ENCODE data around the gene SRGN.

The SRGN gene

DNA sequence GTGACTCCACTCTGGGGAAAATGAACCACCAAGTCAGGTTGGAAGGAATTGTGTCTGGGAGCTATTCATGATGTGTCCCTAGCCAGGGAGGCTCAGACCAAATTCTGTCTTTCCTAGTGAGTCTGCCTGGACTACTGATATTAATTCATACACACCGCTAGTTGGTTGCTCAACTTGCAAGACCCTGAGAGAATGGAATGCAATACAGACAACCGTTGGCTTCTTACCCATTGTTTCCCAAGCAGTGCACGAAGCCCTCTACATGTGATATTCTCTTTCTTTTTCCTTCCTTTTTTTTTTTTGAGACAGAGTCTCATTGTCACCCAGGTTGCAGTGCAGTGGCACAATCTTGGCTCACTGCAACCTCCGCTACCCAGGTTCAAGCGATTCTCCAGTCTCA lies 19.4 kb upstream of the SRGN start:
- POLR2A ChIA-PET: interaction anchor here (0.7 kb wide), 1 partner anchor 16 kb away, joined by 4 read pairs; no protein-coding TSS in a partner anchor

GRCh38 chr10:69069090-69070042 lies 18.5 kb upstream of the SRGN start:
- H3K27me3 ChIP-seq (replicated peaks in 2 of 5; ENCODE audit: control insufficient read depth in 4 of 5, insufficient read depth in 5 of 5, low read length in 4 of 5): no peaks in the 10 kb centered on the region
- H3K9me3 ChIP-seq (ENCODE audit: control extremely low read depth in 1 of 5, control insufficient read depth in 4 of 5, insufficient read depth in 2 of 5, low read depth in 1 of 5, low read length in 4 of 5): no peaks in the 10 kb centered on the region
- POLR2A ChIA-PET: interaction anchor here (0.7 kb wide), 1 partner anchor 15 kb away, joined by 4 read pairs; no protein-coding TSS in a partner anchor
- H3K4me1 ChIP-seq (ENCODE audit: control extremely low read depth in 1 of 4, control insufficient read depth in 4 of 4, insufficient read depth in 4 of 4, low read length in 3 of 4): peaks cover 4 to 25% (median 12%) of the 10 kb centered on the region in 4 experiments
- H3K36me3 ChIP-seq (ENCODE audit: control insufficient read depth in 4 of 4, insufficient read depth in 4 of 4, low read length in 3 of 4): no peaks in the 10 kb centered on the region
- no peak overlapping the region for H3K27ac ChIP-seq (ENCODE audit: insufficient read depth in 1 of 2, low read depth in 1 of 2, low read length in 2 of 2, poor library complexity in 1 of 2, severe bottlenecking in 2 of 2)
- 95% methylated on average over 15 of the region's 19 CpGs for WGBS (ENCODE audit: insufficient coverage)
- CTCF ChIA-PET: no interaction called here
- no peak overlapping the region for H3K4me3 ChIP-seq (ENCODE audit: control insufficient read depth in 1 of 7, extremely low read depth in 1 of 7, insufficient read depth in 4 of 7, low read depth in 2 of 7, low read length in 6 of 7)
- no peak for DNase-seq

More for the DNA sequence above, 19.4 kb upstream of the SRGN start:
- no peaks in the 10 kb centered on the region for H3K36me3 ChIP-seq (ENCODE audit: control insufficient read depth in 4 of 4, insufficient read depth in 4 of 4, low read length in 3 of 4)
- no peak overlapping the region for H3K27ac ChIP-seq (ENCODE audit: insufficient read depth in 1 of 2, low read depth in 1 of 2, low read length in 2 of 2, poor library complexity in 1 of 2, severe bottlenecking in 2 of 2)
- H3K27me3 ChIP-seq (replicated peaks in 2 of 5; ENCODE audit: control insufficient read depth in 4 of 5, insufficient read depth in 5 of 5, low read length in 4 of 5): no peaks in the 10 kb centered on the region
- CTCF ChIA-PET: no interaction called here
- peaks cover 4 to 25% (median 10%) of the 10 kb centered on the region in 4 experiments for H3K4me1 ChIP-seq (ENCODE audit: control extremely low read depth in 1 of 4, control insufficient read depth in 4 of 4, insufficient read depth in 4 of 4, low read length in 3 of 4)
- no peaks in the 10 kb centered on the region for H3K9me3 ChIP-seq (ENCODE audit: control extremely low read depth in 1 of 5, control insufficient read depth in 4 of 5, insufficient read depth in 2 of 5, low read depth in 1 of 5, low read length in 4 of 5)
- H3K4me3 ChIP-seq (ENCODE audit: control insufficient read depth in 1 of 7, extremely low read depth in 1 of 7, insufficient read depth in 4 of 7, low read depth in 2 of 7, low read length in 6 of 7): no peak overlapping the region
- DNase-seq: no peak
- WGBS (ENCODE audit: insufficient coverage): 91% methylated on average over 5 of the region's 5 CpGs

DNA sequence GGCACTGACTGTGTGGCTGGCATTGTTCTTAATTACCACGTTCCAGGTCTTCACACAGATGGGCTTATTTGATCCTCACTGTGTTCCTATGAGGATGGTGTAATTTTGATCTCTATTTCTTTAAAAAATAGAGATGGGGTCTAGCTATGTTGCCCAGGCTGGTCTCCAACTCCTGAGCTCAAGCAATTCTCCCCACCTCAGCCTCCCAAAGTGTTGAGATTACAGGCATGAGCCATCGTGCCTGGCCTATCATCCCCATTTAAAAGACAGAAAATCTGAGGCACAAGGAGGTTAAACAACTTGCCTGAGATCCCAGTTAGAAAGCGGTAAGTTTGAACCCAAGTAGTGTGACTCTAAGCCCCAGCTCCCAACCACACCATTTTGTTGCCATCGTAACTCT lies 17.0 kb upstream of the SRGN start:
- ChIA-PET CTCF (interaction anchor here (1.5 kb wide), 1 partner anchor 21 kb away, joined by 7 read pairs; no protein-coding TSS in a partner anchor), POLR2A (no interaction called here)
- peaks cover 0 to 11% (median 7%) of the 10 kb centered on the region in 4 experiments for H3K4me1 ChIP-seq (ENCODE audit: control extremely low read depth in 1 of 4, control insufficient read depth in 4 of 4, insufficient read depth in 4 of 4, low read length in 3 of 4)
- H3K27me3 ChIP-seq (replicated peaks in 2 of 5; ENCODE audit: control insufficient read depth in 4 of 5, insufficient read depth in 5 of 5, low read length in 4 of 5): no peaks in the 10 kb centered on the region
- DNase-seq: no peak
- no peaks in the 10 kb centered on the region for H3K36me3 ChIP-seq (ENCODE audit: control insufficient read depth in 4 of 4, insufficient read depth in 4 of 4, low read length in 3 of 4)
- H3K9me3 ChIP-seq (ENCODE audit: control extremely low read depth in 1 of 5, control insufficient read depth in 4 of 5, insufficient read depth in 2 of 5, low read depth in 1 of 5, low read length in 4 of 5): no peaks in the 10 kb centered on the region
- no peak overlapping the region for H3K27ac ChIP-seq (ENCODE audit: insufficient read depth in 1 of 2, low read depth in 1 of 2, low read length in 2 of 2, poor library complexity in 1 of 2, severe bottlenecking in 2 of 2)
- 100% methylated on average over 2 of the region's 4 CpGs for WGBS (ENCODE audit: insufficient coverage)
- H3K4me3 ChIP-seq (ENCODE audit: control insufficient read depth in 1 of 7, extremely low read depth in 1 of 7, insufficient read depth in 4 of 7, low read depth in 2 of 7, low read length in 6 of 7): no peak overlapping the region

DNA sequence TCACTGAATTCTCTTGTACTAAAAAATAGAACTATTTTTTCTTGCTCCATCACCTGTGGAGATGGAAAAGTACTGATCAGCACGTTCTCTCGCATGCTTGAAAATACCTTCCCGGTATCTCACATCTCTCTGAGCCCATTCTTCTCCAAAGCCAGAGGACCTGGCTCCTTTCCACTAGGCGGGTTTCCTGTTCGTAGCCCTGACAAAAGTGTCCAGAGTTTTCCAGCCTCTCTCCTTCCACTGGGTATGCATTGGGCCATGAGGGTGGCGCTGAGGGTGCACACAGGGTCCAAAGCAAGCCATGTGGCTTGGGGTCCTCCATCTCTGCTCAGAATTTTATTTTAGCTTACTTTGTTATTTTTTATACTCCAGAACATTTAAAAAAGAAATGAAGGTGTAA lies 16.3 kb upstream of the SRGN start:
- H3K27ac ChIP-seq (ENCODE audit: insufficient read depth in 1 of 2, low read depth in 1 of 2, low read length in 2 of 2, poor library complexity in 1 of 2, severe bottlenecking in 2 of 2): no peak overlapping the region
- peaks cover 0 to 10% (median 6%) of the 10 kb centered on the region in 4 experiments for H3K4me1 ChIP-seq (ENCODE audit: control extremely low read depth in 1 of 4, control insufficient read depth in 4 of 4, insufficient read depth in 4 of 4, low read length in 3 of 4)
- no peak overlapping the region for H3K4me3 ChIP-seq (ENCODE audit: control insufficient read depth in 1 of 7, extremely low read depth in 1 of 7, insufficient read depth in 4 of 7, low read depth in 2 of 7, low read length in 6 of 7)
- H3K9me3 ChIP-seq (ENCODE audit: control extremely low read depth in 1 of 5, control insufficient read depth in 4 of 5, insufficient read depth in 2 of 5, low read depth in 1 of 5, low read length in 4 of 5): no peaks in the 10 kb centered on the region
- POLR2A ChIA-PET: no interaction called here
- CTCF ChIA-PET: interaction anchor here (1.5 to 2.4 kb wide), 2 partner anchors 8 to 21 kb away, joined by 7 to 8 read pairs; no protein-coding TSS in a partner anchor
- H3K27me3 ChIP-seq (replicated peaks in 2 of 5; ENCODE audit: control insufficient read depth in 4 of 5, insufficient read depth in 5 of 5, low read length in 4 of 5): no peaks in the 10 kb centered on the region
- no peak for DNase-seq
- WGBS (ENCODE audit: insufficient coverage): 96% methylated on average over 5 of the region's 6 CpGs
- no peaks in the 10 kb centered on the region for H3K36me3 ChIP-seq (ENCODE audit: control insufficient read depth in 4 of 4, insufficient read depth in 4 of 4, low read length in 3 of 4)

DNA sequence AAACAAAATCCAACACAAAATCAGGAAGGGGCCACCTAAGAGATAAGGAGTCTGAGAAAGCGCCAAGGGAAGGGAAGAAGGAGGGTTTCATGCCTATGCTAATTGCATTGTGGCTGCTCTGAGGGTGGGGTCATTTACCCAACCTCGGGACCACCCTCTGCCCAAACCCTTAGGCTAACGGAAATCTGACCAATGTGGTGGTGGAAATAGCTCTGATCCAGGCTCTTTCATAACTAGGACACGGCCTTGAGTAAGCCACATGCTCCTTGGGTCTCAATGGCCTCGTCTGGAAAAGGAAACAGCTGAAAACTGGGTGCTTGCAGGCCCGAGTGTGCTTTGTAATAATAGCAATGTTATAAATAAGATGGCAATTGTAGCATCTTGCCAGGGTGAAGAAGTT lies 14.9 kb upstream of the SRGN start:
- Histone ChIP-seq H3K9me3 (ENCODE audit: control extremely low read depth in 1 of 5, control insufficient read depth in 4 of 5, insufficient read depth in 2 of 5, low read depth in 1 of 5, low read length in 4 of 5) (no peaks in the 10 kb centered on the region), H3K27me3 (replicated peaks in 2 of 5; ENCODE audit: control insufficient read depth in 4 of 5, insufficient read depth in 5 of 5, low read length in 4 of 5) (no peaks in the 10 kb centered on the region), H3K4me3 (ENCODE audit: control insufficient read depth in 1 of 7, extremely low read depth in 1 of 7, insufficient read depth in 4 of 7, low read depth in 2 of 7, low read length in 6 of 7) (no peak overlapping the region), H3K27ac (ENCODE audit: insufficient read depth in 1 of 2, low read depth in 1 of 2, low read length in 2 of 2, poor library complexity in 1 of 2, severe bottlenecking in 2 of 2) (no peak overlapping the region), H3K36me3 (ENCODE audit: control insufficient read depth in 4 of 4, insufficient read depth in 4 of 4, low read length in 3 of 4) (no peaks in the 10 kb centered on the region), H3K4me1 (ENCODE audit: control extremely low read depth in 1 of 4, control insufficient read depth in 4 of 4, insufficient read depth in 4 of 4, low read length in 3 of 4) (peaks cover 0 to 10% (median 6%) of the 10 kb centered on the region in 4 experiments)
- ChIA-PET POLR2A (no interaction called here), CTCF (interaction anchor here (0.9 to 2.4 kb wide), 4 partner anchors 9 to 62 kb away, joined by 4 to 8 read pairs (median 6); no protein-coding TSS in a partner anchor)
- 26% methylated on average over 3 of the region's 6 CpGs for WGBS (ENCODE audit: insufficient coverage)
- DNase-seq: no peak

DNA sequence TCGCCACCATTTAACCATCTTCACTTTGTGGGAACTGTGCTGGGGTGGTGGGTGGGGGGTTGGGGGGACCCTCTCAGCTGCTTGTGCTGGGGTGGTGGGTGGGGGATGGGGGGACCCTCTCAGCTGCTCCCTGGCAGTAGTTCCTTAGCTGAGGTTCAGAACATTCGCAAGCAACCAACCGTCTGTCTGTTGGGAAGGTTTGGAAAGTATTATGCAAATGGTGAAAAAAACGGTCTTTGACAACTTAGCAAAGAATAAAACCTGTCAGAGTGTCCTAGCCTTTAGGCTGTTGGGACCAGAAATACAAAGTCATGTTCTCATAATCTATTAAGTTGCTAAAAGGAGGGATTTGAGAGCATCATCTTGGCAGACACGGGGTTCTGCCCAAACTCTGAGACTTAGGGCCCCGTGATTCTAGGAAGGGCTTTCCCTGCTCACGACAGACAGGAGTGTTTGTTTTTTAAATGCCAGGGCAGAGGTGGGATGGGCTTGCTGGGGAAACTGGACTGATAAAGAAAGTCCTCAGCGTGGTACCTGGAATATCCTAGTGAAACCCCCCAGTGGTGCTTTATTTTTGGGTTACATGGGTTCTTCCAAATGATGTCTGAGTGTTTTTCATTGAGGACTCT lies 14.1 kb upstream of the SRGN start:
- no peak overlapping the region for H3K4me3 ChIP-seq (ENCODE audit: control insufficient read depth in 1 of 7, extremely low read depth in 1 of 7, insufficient read depth in 4 of 7, low read depth in 2 of 7, low read length in 6 of 7)
- H3K27me3 ChIP-seq (replicated peaks in 2 of 5; ENCODE audit: control insufficient read depth in 4 of 5, insufficient read depth in 5 of 5, low read length in 4 of 5): no peaks in the 10 kb centered on the region
- WGBS (ENCODE audit: insufficient coverage): 90% methylated on average over 7 of the region's 8 CpGs
- no peak overlapping the region for H3K27ac ChIP-seq (ENCODE audit: insufficient read depth in 1 of 2, low read depth in 1 of 2, low read length in 2 of 2, poor library complexity in 1 of 2, severe bottlenecking in 2 of 2)
- peaks cover 0 to 10% (median 6%) of the 10 kb centered on the region in 4 experiments for H3K4me1 ChIP-seq (ENCODE audit: control extremely low read depth in 1 of 4, control insufficient read depth in 4 of 4, insufficient read depth in 4 of 4, low read length in 3 of 4)
- no peaks in the 10 kb centered on the region for H3K9me3 ChIP-seq (ENCODE audit: control extremely low read depth in 1 of 5, control insufficient read depth in 4 of 5, insufficient read depth in 2 of 5, low read depth in 1 of 5, low read length in 4 of 5)
- no peak for DNase-seq
- no peaks in the 10 kb centered on the region for H3K36me3 ChIP-seq (ENCODE audit: control insufficient read depth in 4 of 4, insufficient read depth in 4 of 4, low read length in 3 of 4)
- ChIA-PET CTCF (interaction anchor here (0.9 to 2.4 kb wide), 3 partner anchors 11 to 63 kb away, joined by 4 to 8 read pairs (median 6); no protein-coding TSS in a partner anchor), POLR2A (no interaction called here)

GRCh38 chr10:69074532-69074931 lies 13.4 kb upstream of the SRGN start:
- no peaks in the 10 kb centered on the region for H3K36me3 ChIP-seq (ENCODE audit: control insufficient read depth in 4 of 4, insufficient read depth in 4 of 4, low read length in 3 of 4)
- no peaks in the 10 kb centered on the region for H3K9me3 ChIP-seq (ENCODE audit: control extremely low read depth in 1 of 5, control insufficient read depth in 4 of 5, insufficient read depth in 2 of 5, low read depth in 1 of 5, low read length in 4 of 5)
- 100% methylated on average over 1 of the region's 4 CpGs for WGBS (ENCODE audit: insufficient coverage)
- peaks cover 0 to 10% (median 6%) of the 10 kb centered on the region in 4 experiments for H3K4me1 ChIP-seq (ENCODE audit: control extremely low read depth in 1 of 4, control insufficient read depth in 4 of 4, insufficient read depth in 4 of 4, low read length in 3 of 4)
- ChIA-PET POLR2A (no interaction called here), CTCF (no interaction called here)
- no peaks in the 10 kb centered on the region for H3K27me3 ChIP-seq (replicated peaks in 2 of 5; ENCODE audit: control insufficient read depth in 4 of 5, insufficient read depth in 5 of 5, low read length in 4 of 5)
- no peak overlapping the region for H3K4me3 ChIP-seq (ENCODE audit: control insufficient read depth in 1 of 7, extremely low read depth in 1 of 7, insufficient read depth in 4 of 7, low read depth in 2 of 7, low read length in 6 of 7)
- H3K27ac ChIP-seq (ENCODE audit: insufficient read depth in 1 of 2, low read depth in 1 of 2, low read length in 2 of 2, poor library complexity in 1 of 2, severe bottlenecking in 2 of 2): no peak overlapping the region
- DNase-seq: no peak
